Measurements from ENCODE around the gene GIPC2. TPM values are rescaled to one million over a fixed set of nuclear protein-coding genes. Genes with fewer than 3 reads are reported as not detected.
A peak's percentile ranks its signal among the peaks of the same experiment; 100 is the strongest.

The GIPC2 gene
- total and polyA plus RNA-seq, 2 donors (not counting 3 experiments of a cell fraction or from before 2014, with no cell fraction given), result 2.8 to 9.6 TPM

GRCh38 chr1:78003070-78003746, 42.6 kb upstream of the GIPC2 start:
- FAIRE-seq (no peak), DNase-seq (ENCODE audit: low read depth, low spot score) (peak; percentile 47)
- Histone ChIP-seq H3K9ac (replicated peaks; ENCODE audit: extremely low read depth, insufficient read depth, low read length) (peak overlapping the region; percentile 98), H3K27ac (ENCODE audit: insufficient read depth, low read depth, low read length) (peak overlapping the region; percentile 13), H3K4me3 (replicated peaks in 1 of 3; ENCODE audit: insufficient read depth in 1 of 3, low read depth in 1 of 3, low read length in 3 of 3) (peak overlapping the region in 1 of 3 experiments; percentile 99), H3K9me3 (replicated peaks; ENCODE audit: control insufficient read depth, insufficient read depth, low read length) (no peaks in the 10 kb centered on the region), H3K4me1 (ENCODE audit: control insufficient read depth, extremely low read depth, insufficient read depth, low read length) (peaks cover 20% of the 10 kb centered on the region), H4K20me1 (replicated peaks; ENCODE audit: control insufficient read depth, extremely low read depth, insufficient read depth, low read length) (peaks cover 3% of the 10 kb centered on the region), H2AFZ (ENCODE audit: low read depth, low read length) (no peak overlapping the region), H3K4me2 (ENCODE audit: insufficient read depth, low read length) (peak overlapping the region; percentile 100), H3K9me1 (replicated peaks; ENCODE audit: control insufficient read depth, extremely low read depth, insufficient read depth, low read length) (no peaks in the 10 kb centered on the region), H3K36me3 (ENCODE audit: control insufficient read depth in 2 of 2, extremely low read depth in 1 of 2, insufficient read depth in 2 of 2, low read length in 2 of 2) (no peaks in the 10 kb centered on the region), H3K27me3 (ENCODE audit: control insufficient read depth in 2 of 2, insufficient read depth in 2 of 2, low read length in 2 of 2) (no peaks in the 10 kb centered on the region), H3K79me2 (ENCODE audit: control insufficient read depth, insufficient read depth, low read length) (peaks cover 39% of the 10 kb centered on the region)
- ChIA-PET POLR2A (interaction anchor here (0.6 to 3.9 kb wide), 8 partner anchors 8 to 111 kb away, joined by 4 to 122 read pairs (median 17); partner anchors contain the start of gene FUBP1), CTCF (interaction anchor here (0.7 to 15.7 kb wide), 9 partner anchors 9 to 111 kb away, joined by 3 to 250 read pairs (median 16); partner anchors contain the start of gene FUBP1)
- dilution Hi-C loops (cut with MboI; ENCODE audit: extremely low pct_ligation_motif_present, low sequenced_read_pairs), result no loop called here
- intact Hi-C loops (cut with micrococcal nuclease), result no loop called here
- TF ChIP-seq FOS (IDR thresholded peaks at IDR 0.05; ENCODE audit: borderline replicate concordance, insufficient read depth, low read length), result no peak
- BruUV-seq (replicated peaks), result no TSS peak

- Histone ChIP-seq H3K4me1 (ENCODE audit: control insufficient read depth, extremely low read depth, insufficient read depth, low read length) (peaks cover 21% of the 10 kb centered on the region), H3K4me3 (replicated peaks in 1 of 3; ENCODE audit: insufficient read depth in 1 of 3, low read depth in 1 of 3, low read length in 3 of 3) (peak overlapping the region; percentile 28 to 99 (median 57)), H3K4me2 (ENCODE audit: insufficient read depth, low read length) (peak overlapping the region; percentile 100), H2AFZ (ENCODE audit: low read depth, low read length) (no peak overlapping the region), H4K20me1 (replicated peaks; ENCODE audit: control insufficient read depth, extremely low read depth, insufficient read depth, low read length) (peaks cover 5% of the 10 kb centered on the region), H3K9ac (replicated peaks; ENCODE audit: extremely low read depth, insufficient read depth, low read length) (peak overlapping the region; percentile 98), H3K79me2 (ENCODE audit: control insufficient read depth, insufficient read depth, low read length) (peaks cover 48% of the 10 kb centered on the region), H3K9me3 (replicated peaks; ENCODE audit: control insufficient read depth, insufficient read depth, low read length) (no peaks in the 10 kb centered on the region), H3K9me1 (replicated peaks; ENCODE audit: control insufficient read depth, extremely low read depth, insufficient read depth, low read length) (no peaks in the 10 kb centered on the region), H3K27me3 (ENCODE audit: control insufficient read depth in 2 of 2, insufficient read depth in 2 of 2, low read length in 2 of 2) (no peaks in the 10 kb centered on the region), H3K27ac (ENCODE audit: insufficient read depth, low read depth, low read length) (peak overlapping the region; percentile 82), H3K36me3 (ENCODE audit: control insufficient read depth in 2 of 2, extremely low read depth in 1 of 2, insufficient read depth in 2 of 2, low read length in 2 of 2) (no peaks in the 10 kb centered on the region)
- CTCF ChIA-PET, result interaction anchor here (1.0 to 15.7 kb wide), 13 partner anchors 23 to 127 kb away, joined by 3 to 250 read pairs (median 7); partner anchors contain the start of genes FUBP1 and NEXN
- POLR2A ChIA-PET, result interaction anchor here (0.5 to 3.9 kb wide), 29 partner anchors 9 to 665 kb away, joined by 3 to 122 read pairs (median 8); partner anchors contain the start of gene FUBP1
- no peak for FAIRE-seq
- TF ChIP-seq POLR2A (IDR thresholded peaks at IDR 0.05; ENCODE audit: low read depth, low read length) (peak; percentile 91), MAX (IDR thresholded peaks at IDR 0.05; ENCODE audit: insufficient read depth, insufficient read length) (no peak), MYC (IDR thresholded peaks at IDR 0.05; ENCODE audit: low read depth, low read length) (no peak), CTCF (IDR thresholded peaks at IDR 0.05; ENCODE audit: extremely low read depth in 1 of 2, insufficient read depth in 1 of 2, low read depth in 1 of 2, low read length in 2 of 2) (no peak), FOS (IDR thresholded peaks at IDR 0.05; ENCODE audit: borderline replicate concordance, insufficient read depth, low read length) (no peak), EZH2 (IDR thresholded peaks at IDR 0.05; ENCODE audit: borderline replicate concordance, low read depth, low read length, severe bottlenecking) (no peak), GATA2 (IDR thresholded peaks at IDR 0.05; ENCODE audit: insufficient read depth, insufficient read length, low read depth, low read length) (no peak), POLR2AphosphoS5 (IDR thresholded peaks at IDR 0.05; ENCODE audit: insufficient read depth, low read depth, low read length) (peak; percentile 88), JUN (IDR thresholded peaks at IDR 0.05; ENCODE audit: borderline replicate concordance, insufficient read depth, insufficient read length, low read depth) (no peak)
- DNase-seq (ENCODE audit: low read depth, low spot score), result peak; percentile 79
- dilution Hi-C loops (cut with MboI; ENCODE audit: extremely low pct_ligation_motif_present, low sequenced_read_pairs), result no loop called here
- intact Hi-C loops (cut with micrococcal nuclease), result loop anchor here (1.0 kb wide), 5 partner anchors 25 to 110 kb away; partner anchors contain the start of gene FUBP1
- BruUV-seq (replicated peaks), result TSS peak; percentile 91
Measured at GRCh38 chr1:78003882-78004718, 41.7 kb upstream of the GIPC2 start.
